ENCODE measurements around the gene MACROD2. TPM values are rescaled to one million over a fixed set of nuclear protein-coding genes. Genes with fewer than 3 reads are reported as not detected.
"Not testable (repeated sequence)": the region's sequence is repeated elsewhere in the genome, so short reads cannot be mapped to it uniquely, and the experiment has no call there.

MACROD2 gene
- polyA plus RNA-seq, 5 donors: 5.3 to 8.3 (median 8.1) TPM

- no peak for DNase-seq
Measured at GRCh38 chr20:14986656-14987055, 991.3 kb downstream of the MACROD2 start.

- DNase-seq: no peak
Measured at GRCh38 chr20:14989535-14990290, 994.4 kb downstream of the MACROD2 start.

- no peak for DNase-seq
Measured at GRCh38 chr20:14991023-14991422, 995.7 kb downstream of the MACROD2 start.

GRCh38 chr20:14992153-14992552 is 996.8 kb downstream of the MACROD2 start:
- no peak for DNase-seq

GRCh38 chr20:14992961-14993360 is 997.6 kb downstream of the MACROD2 start:
- no peak for DNase-seq

- no peak for DNase-seq
Measured at GRCh38 chr20:14996883-14997672, 1001.8 kb downstream of the MACROD2 start.

GRCh38 chr20:14997791-14998190 is 1002.5 kb downstream of the MACROD2 start:
- no peak for DNase-seq

- DNase-seq: no peak
Measured at GRCh38 chr20:15005300-15005986, 1010.1 kb downstream of the MACROD2 start.

GRCh38 chr20:15011631-15012030 is 1016.3 kb downstream of the MACROD2 start:
- no peak for DNase-seq

- DNase-seq: no peak
Measured at GRCh38 chr20:15012566-15012965, 1017.2 kb downstream of the MACROD2 start.

- not testable (repeated sequence) for DNase-seq
Measured at GRCh38 chr20:15016875-15017274, 1021.6 kb downstream of the MACROD2 start.

GRCh38 chr20:15018966-15019365 is 1023.6 kb downstream of the MACROD2 start:
- DNase-seq: no peak

GRCh38 chr20:15020845-15021244 is 1025.5 kb downstream of the MACROD2 start:
- DNase-seq: no peak

GRCh38 chr20:15022921-15023320 is 1027.6 kb downstream of the MACROD2 start:
- DNase-seq: no peak

GRCh38 chr20:15026759-15027158 is 1031.4 kb downstream of the MACROD2 start:
- DNase-seq: no peak

- DNase-seq: no peak
Measured at GRCh38 chr20:15030826-15031225, 1035.5 kb downstream of the MACROD2 start.

GRCh38 chr20:15031546-15032351 is 1036.4 kb downstream of the MACROD2 start:
- no peak for DNase-seq

- DNase-seq: no peak
Measured at GRCh38 chr20:15032352-15032622, 1037.0 kb downstream of the MACROD2 start.

- no peak for DNase-seq
Measured at GRCh38 chr20:15033269-15033668, 1038.0 kb downstream of the MACROD2 start.

GRCh38 chr20:15033891-15034290 is 1038.6 kb downstream of the MACROD2 start:
- DNase-seq: no peak

- DNase-seq: no peak
Measured at GRCh38 chr20:15036948-15037347, 1041.6 kb downstream of the MACROD2 start.
